ENCODE data around the gene SLC41A3. TPM values are rescaled to one million over a fixed set of nuclear protein-coding genes. Genes with fewer than 3 reads are reported as not detected.

Gene SLC41A3
- total RNA-seq, 1 experiment from 2014 or later = 35.5 TPM

DNA sequence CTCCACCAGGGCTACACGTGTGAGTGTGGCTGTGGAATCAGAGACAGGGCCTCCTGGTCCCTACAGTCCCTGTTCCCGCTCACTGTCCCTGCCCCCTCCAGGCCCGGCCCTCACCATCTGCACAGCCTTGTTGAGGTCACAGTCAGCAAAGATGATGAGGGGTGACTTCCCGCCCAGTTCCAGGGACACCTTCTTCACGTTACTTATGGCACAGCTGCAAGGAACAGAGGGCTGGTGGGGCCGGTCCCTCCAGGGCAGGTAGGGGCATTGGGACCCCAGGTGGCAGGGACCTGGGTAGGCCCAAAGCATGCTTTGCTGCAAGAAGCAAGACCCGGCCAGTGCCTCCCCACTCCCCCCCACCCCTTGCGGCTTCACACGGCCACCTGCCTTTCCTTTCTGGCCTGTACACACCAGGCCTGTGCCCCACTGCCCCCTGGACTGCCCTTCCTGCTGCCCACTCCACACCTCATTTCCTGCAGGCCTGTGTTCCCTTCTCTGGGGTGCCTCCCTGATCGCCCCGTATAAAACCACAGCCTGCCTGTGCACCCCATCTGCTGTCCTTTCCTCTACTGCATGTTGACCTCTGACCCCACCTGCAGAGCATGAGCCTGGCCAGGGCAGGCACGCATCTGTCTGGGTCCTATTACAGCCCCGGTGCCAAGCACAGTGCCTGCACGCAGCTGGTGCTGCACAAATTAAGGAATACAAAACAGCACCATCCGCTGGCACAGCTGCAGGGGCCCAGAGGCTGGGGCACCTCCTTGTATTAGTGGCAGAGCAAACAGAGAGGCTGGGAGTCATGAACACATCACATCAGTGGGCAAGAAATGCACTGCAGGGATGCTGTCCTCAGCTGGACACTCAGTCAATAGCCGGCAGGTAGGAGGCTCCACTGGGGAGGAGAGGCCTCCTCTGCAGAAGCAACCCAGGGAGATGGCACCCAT lies 30.8 kb upstream of the SLC41A3 start:
- Histone ChIP-seq H4K20me1 (ENCODE audit: control insufficient read depth, insufficient read depth, insufficient read length) (no peaks in the 10 kb centered on the region), H3K9ac (ENCODE audit: extremely low read depth, insufficient read length, low read length) (no peak overlapping the region), H4K91ac (ENCODE audit: insufficient read length, low read depth, low read length) (no peak overlapping the region), H2BK5ac (ENCODE audit: insufficient read length, low read length) (no peak overlapping the region), H2BK120ac (ENCODE audit: low read depth, low read length, poor library complexity, severe bottlenecking) (no peak overlapping the region), H3K79me2 (ENCODE audit: insufficient read depth, low read length) (no peaks in the 10 kb centered on the region), H4K5ac (ENCODE audit: insufficient read length, low read depth, low read length) (no peak overlapping the region), H3K18ac (ENCODE audit: insufficient read length, low read depth, low read length) (no peak overlapping the region), H3K56ac (ENCODE audit: insufficient read length, low read depth, low read length) (no peak overlapping the region), H3K27ac (ENCODE audit: insufficient read length, low read depth, low read length) (no peak overlapping the region), H3K23me2 (ENCODE audit: insufficient read length, low read depth, low read length, poor library complexity, severe bottlenecking) (no peaks in the 10 kb centered on the region), H3K4me1 (ENCODE audit: insufficient read depth, low read length) (no peaks in the 10 kb centered on the region), H3K4ac (ENCODE audit: low read depth, low read length) (no peak overlapping the region), H2BK20ac (ENCODE audit: low read depth, low read length, poor library complexity, severe bottlenecking) (no peak overlapping the region), H3K23ac (ENCODE audit: insufficient read length, low read depth, low read length) (no peak overlapping the region), H3T11ph (ENCODE audit: low read length) (no peak overlapping the region), H2BK12ac (ENCODE audit: insufficient read length, low read depth, low read length) (no peak overlapping the region), H2AK5ac (ENCODE audit: insufficient read length, low read length) (no peak overlapping the region), H3K27me3 (ENCODE audit: insufficient read depth, low read length) (no peaks in the 10 kb centered on the region), H4K8ac (replicated peaks; ENCODE audit: insufficient read length, low read depth, low read length) (no peak overlapping the region), H2AFZ (ENCODE audit: low read length) (no peak overlapping the region), H3K14ac (ENCODE audit: insufficient read depth, low read length) (no peak overlapping the region), H3K79me1 (ENCODE audit: insufficient read depth, low read depth, low read length, poor library complexity, severe bottlenecking) (no peaks in the 10 kb centered on the region), H3K4me2 (ENCODE audit: insufficient read depth, insufficient read length, low read length) (no peak overlapping the region), H2BK15ac (ENCODE audit: low read depth, low read length) (no peak overlapping the region), H3K9me3 (ENCODE audit: control insufficient read depth, low read depth, low read length) (no peaks in the 10 kb centered on the region)
- peaks cover 11% of the 10 kb centered on the region for H3K27me3 Mint-ChIP-seq (ENCODE audit: low read depth)
- H3K4me1 Mint-ChIP-seq = no peaks in the 10 kb centered on the region
- DNase-seq = peak; percentile 20
- no peak overlapping the region for H3K4me3 Mint-ChIP-seq
- no peaks in the 10 kb centered on the region for H3K9me3 Mint-ChIP-seq
- TF ChIP-seq, protein P1, sequence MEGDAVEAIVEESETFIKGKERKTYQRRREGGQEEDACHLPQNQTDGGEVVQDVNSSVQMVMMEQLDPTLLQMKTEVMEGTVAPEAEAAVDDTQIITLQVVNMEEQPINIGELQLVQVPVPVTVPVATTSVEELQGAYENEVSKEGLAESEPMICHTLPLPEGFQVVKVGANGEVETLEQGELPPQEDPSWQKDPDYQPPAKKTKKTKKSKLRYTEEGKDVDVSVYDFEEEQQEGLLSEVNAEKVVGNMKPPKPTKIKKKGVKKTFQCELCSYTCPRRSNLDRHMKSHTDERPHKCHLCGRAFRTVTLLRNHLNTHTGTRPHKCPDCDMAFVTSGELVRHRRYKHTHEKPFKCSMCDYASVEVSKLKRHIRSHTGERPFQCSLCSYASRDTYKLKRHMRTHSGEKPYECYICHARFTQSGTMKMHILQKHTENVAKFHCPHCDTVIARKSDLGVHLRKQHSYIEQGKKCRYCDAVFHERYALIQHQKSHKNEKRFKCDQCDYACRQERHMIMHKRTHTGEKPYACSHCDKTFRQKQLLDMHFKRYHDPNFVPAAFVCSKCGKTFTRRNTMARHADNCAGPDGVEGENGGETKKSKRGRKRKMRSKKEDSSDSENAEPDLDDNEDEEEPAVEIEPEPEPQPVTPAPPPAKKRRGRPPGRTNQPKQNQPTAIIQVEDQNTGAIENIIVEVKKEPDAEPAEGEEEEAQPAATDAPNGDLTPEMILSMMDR (conservative IDR thresholded peaks at IDR 0.05) = no peak
- no peak overlapping the region for H3K27ac Mint-ChIP-seq
- no CpG with 5 or more reads among the region's 16 CpGs for WGBS (ENCODE audit: extremely low coverage, insufficient read length, low lambda C conversion rate)
- H3K36me3 Mint-ChIP-seq (ENCODE audit: insufficient read depth in 1 of 3, low read depth in 3 of 3) = no peaks in the 10 kb centered on the region
